ENCODE data around the gene USHBP1. TPM values are rescaled to one million over a fixed set of nuclear protein-coding genes. Genes with fewer than 3 reads are reported as not detected.
A peak's percentile ranks its signal among the peaks of the same experiment; 100 is the strongest.

The USHBP1 gene
- total RNA-seq, 1 donor from 2014 or later, result 20.4 TPM

DNA sequence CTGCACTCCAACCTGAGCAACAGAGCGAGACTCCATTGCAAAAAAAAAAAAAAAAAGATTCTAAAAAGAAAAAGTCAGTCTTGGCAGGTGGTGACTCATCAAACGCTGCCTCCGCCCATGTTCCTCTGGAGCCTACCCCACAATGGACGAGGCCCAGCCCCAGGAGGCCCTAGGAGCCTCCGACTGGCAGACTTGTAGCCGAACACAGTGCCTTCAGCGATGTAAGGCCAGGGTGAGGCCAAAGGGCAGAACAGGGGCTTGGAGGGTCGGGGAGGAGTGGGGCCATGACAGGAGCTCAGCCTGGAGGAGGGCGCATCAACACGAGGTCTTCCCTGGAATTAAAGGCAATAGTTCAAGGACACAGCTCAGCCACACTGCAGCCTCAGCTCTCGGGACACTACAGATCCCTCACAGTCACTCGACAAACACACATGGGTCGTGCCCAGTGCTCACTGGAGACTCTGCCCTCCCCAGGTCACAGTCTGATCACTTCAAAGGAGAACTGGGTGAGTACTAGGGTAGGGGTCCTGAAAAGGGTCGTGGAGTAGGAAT lies 44.3 kb downstream of the USHBP1 start:
- intact Hi-C loops (cut with DNase I), result no loop called here
- Histone ChIP-seq H3K4me1 (peaks cover 20% of the 10 kb centered on the region), H3K27ac (peak overlapping the region; percentile 4), H3K4me3 (no peak overlapping the region), H3K9me3 (no peaks in the 10 kb centered on the region), H3K36me3 (peaks cover 0 to 13% of the 10 kb centered on the region in 2 donors), H3K27me3 (no peaks in the 10 kb centered on the region)
- TF ChIP-seq POLR2AphosphoS5 (IDR thresholded peaks at IDR 0.05; ENCODE audit: insufficient read depth in 1 of 2, low read depth in 1 of 2), result peak in 1 of 2 donors; percentile 33
- TF ChIP-seq CTCF (IDR thresholded peaks at IDR 0.05), result no peak
- no peak for TF ChIP-seq POLR2A (IDR thresholded peaks at IDR 0.05)
- DNase-seq (ENCODE audit: extremely low spot score in 2 of 2), result no peak

DNA sequence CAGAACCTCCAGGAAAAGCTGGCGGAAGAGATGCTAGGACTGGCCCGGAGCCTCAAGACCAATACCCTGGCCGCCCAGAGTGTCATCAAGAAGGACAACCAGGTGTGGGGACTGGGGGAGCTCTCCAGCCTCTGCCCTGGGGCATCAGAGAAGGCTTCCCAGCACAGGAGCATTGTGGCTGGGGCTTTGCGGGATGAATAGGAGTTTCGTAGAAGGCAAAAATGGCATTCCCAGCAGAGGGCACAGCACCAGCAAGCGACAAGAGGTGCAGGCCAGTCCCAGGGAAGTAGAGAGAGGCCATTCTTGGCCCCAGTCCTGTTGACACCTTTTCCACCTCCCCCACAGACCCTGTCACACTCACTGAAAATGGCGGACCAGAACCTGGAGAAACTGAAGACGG lies 45.3 kb downstream of the USHBP1 start:
- intact Hi-C loops (cut with DNase I), result no loop called here
- TF ChIP-seq POLR2A (IDR thresholded peaks at IDR 0.05), result no peak
- no peak for TF ChIP-seq CTCF (IDR thresholded peaks at IDR 0.05)
- TF ChIP-seq POLR2AphosphoS5 (IDR thresholded peaks at IDR 0.05; ENCODE audit: insufficient read depth in 1 of 2, low read depth in 1 of 2), result no peak
- H3K36me3 ChIP-seq, result peaks cover 0 to 13% of the 10 kb centered on the region in 2 donors

GRCh38 chr19:17216058-17216670 lies 48.4 kb downstream of the USHBP1 start:
- Histone ChIP-seq H3K27me3 (no peaks in the 10 kb centered on the region), H3K27ac (peak overlapping the region; percentile 92), H3K9me3 (no peaks in the 10 kb centered on the region), H3K4me3 (peak overlapping the region; percentile 74 to 82), H3K36me3 (peaks cover 0 to 22% of the 10 kb centered on the region in 2 donors), H3K4me1 (peaks cover 25% of the 10 kb centered on the region)
- TF ChIP-seq POLR2AphosphoS5 (IDR thresholded peaks at IDR 0.05; ENCODE audit: insufficient read depth in 1 of 2, low read depth in 1 of 2) (no peak), CTCF (IDR thresholded peaks at IDR 0.05) (no peak), POLR2A (IDR thresholded peaks at IDR 0.05) (no peak)
- intact Hi-C loops (cut with DNase I), result no loop called here
- DNase-seq (ENCODE audit: extremely low spot score in 2 of 2), result no peak

More for the DNA sequence above, 45.3 kb downstream of the USHBP1 start:
- no peak for DNase-seq (ENCODE audit: extremely low spot score in 2 of 2)
- Histone ChIP-seq H3K4me1 (peaks cover 25% of the 10 kb centered on the region), H3K4me3 (no peak overlapping the region), H3K27me3 (no peaks in the 10 kb centered on the region), H3K9me3 (no peaks in the 10 kb centered on the region), H3K27ac (no peak overlapping the region)

DNA sequence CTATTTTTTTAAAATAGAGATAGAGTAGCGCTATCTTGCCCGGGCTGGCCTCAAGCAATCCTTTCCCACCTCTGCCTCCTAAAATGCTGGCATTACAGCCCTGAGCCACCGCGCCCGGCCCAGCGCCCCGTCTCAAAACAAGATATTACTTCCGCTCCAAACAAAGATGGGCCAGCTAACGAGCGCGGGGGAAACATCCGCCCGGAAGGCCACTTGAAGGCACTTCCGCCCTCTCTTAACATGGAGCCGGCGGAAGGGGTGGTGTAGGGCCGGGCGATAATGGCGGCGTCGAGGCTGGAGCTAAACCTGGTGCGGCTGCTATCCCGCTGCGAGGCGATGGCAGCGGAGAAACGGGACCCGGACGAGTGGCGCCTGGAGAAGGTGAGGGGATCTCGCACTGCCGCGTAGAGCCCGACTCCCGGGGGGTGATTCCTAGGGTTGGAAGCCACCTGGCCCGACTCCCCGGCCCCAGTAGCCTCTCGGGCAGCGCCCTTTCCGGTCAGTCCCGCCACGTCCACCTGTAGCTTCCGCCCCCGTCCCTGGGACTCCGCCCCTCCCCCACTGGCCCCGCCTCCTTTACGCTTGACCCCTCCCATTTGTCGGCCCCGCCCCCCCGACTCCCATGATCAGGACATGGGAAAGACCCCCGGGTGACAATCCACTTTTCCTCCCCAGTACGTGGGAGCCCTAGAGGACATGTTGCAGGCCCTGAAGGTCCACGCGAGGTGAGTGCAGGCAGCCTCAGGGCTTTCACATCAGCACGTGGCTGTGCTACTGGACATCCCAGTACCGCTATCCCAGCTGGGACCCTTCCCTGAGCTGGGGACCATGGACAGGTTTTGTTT lies 49.2 kb downstream of the USHBP1 start, which contains the start of gene USE1:
Gene USE1 (plus strand): TSS at position 231 of the 845 bp plus-strand sequence. CDS start 49 bp downstream, at position 280.
- Histone ChIP-seq H3K4me3 (peak within 1 kb of the TSS; percentile 74 to 82), H3K4me1 (peaks cover 22% of the 10 kb centered on the region), H3K9me3 (no peaks in the 10 kb centered on the region), H3K27me3 (no peaks in the 10 kb centered on the region), H3K36me3 (peaks cover 0 to 26% of the 10 kb centered on the region in 2 donors), H3K27ac (peak within 1 kb of the TSS; percentile 92)
- peak in 1 of 2 donors; percentile 93 for DNase-seq (ENCODE audit: extremely low spot score in 2 of 2)
- intact Hi-C loops (cut with DNase I), result no loop called here
- TF ChIP-seq POLR2AphosphoS5 (IDR thresholded peaks at IDR 0.05; ENCODE audit: insufficient read depth in 1 of 2, low read depth in 1 of 2), result peak; percentile 89 to 96
- TF ChIP-seq CTCF (IDR thresholded peaks at IDR 0.05), result no peak

Measured in vagina (tissue), 2 donors.